ENCODE data around the gene OXGR1.
"Not testable (repeated sequence)": the region's sequence is repeated elsewhere in the genome, so short reads cannot be mapped to it uniquely, and the experiment has no call there.

Gene OXGR1

GRCh38 chr13:96994017-96994857 lies at the start of gene OXGR1:
TSS of gene OXGR1 (minus strand) at chr13:96994476. CDS start at chr13:96987759, 6,717 bp downstream.
- no peak for DNase-seq

DNA sequence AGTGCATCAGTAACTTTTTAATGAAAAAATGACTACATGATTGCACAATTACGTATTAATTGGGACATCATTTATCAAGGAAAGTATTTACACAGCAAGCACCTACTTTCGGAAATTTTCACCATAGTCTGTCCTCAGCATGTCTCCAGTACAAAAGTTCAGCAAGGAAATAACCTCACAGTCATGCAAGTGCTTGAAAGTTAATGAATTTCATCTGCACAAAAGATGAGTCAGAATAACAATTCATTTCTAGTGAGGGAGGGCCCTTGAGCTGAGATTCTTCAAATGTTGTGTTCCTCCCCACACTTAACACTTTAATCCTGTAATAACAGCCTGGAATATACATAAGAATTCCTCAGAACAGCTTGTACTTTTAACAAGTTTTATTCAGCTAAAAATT lies 49.0 kb upstream of the OXGR1 start:
- DNase-seq = no peak

DNA sequence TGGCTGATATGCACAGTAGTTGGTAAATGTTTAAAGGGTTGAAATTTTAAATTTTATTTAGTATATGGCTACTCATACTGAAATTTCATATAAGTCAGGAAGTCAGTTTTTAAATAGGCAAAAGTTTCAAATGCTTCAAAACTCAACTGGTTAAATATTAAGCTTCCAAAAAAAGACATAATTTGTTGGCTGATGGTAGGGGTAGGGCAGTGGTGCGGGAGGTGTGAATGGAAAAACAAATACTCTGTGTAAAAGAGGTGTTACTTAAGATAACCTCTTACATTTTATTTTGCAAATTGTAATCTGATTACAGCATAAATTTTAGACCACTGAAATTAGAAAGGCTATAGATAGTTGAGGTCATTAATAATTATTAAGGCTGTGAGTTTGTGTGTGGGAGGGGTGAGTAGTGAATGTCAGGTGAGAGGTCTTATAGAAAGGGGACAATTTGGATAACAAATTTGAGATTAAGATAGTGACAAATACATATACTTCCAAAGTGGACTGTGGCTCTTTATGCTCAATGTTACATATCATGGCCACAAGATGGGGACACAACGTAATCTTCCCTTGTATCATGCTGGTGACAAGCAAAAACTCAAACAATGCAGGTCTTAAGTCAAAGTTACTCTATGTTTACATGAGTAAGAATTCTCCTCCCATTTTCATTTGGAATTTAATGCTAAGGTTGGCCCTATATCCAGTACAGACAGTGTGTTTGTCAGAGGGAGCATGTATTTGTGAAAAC lies 36.6 kb upstream of the OXGR1 start:
- DNase-seq = no peak

- DNase-seq = peak; percentile 61
These were observed 34.4 kb upstream of the OXGR1 start for GRCh38 chr13:97028441-97029299.

DNA sequence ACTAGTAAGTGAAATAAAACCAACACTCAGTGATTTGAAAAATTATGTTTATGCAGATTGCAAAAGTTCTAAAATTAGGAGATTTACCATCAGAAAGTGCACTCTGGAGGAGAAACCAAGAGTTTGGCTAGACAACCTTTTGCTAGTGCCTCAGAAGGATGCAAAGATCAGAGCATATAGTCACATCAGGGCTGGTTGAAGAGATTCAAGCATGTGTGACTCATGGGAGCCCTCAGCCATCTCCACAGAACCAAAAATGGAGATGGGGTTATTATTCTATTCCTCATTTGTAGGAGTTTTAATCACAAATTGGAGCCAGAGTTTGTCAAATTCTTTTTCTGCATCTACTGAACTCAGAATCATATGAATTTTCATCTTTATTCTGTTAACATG lies 32.9 kb upstream of the OXGR1 start:
- no peak for DNase-seq

DNA sequence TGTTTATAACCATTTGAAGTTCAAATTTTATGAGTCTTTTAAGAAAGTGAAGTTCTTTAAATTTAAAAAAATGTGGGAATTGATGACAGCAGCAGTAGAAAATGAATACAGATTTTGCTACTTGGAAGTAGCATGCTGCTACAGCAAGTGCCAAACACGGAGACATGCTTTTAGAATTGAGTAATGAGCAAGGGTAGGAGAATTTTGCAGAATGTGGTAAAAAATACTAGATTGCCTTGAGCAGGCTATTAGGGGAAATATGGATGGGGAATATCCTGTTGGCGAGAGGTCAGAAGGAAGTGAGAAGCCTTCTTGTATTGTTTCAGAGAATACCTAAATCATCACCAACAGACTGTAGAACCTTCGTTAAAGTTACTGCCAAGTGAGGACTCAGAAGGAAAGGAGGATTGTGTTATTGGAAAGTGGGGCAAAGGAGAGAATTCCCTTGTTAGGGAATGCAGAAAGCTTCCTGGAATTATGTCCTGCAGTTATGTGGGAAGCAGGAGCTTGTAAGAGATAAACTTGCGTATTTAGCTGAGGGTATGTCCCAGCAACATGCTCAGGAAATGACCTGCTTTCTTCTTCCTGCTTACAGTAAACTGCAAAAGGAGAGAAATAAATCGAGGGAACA lies 32.4 kb upstream of the OXGR1 start:
- no peak for DNase-seq

- DNase-seq = not testable (repeated sequence)
These were observed 29.5 kb upstream of the OXGR1 start for GRCh38 chr13:97023812-97024211.

- DNase-seq = no peak
These were observed 28.8 kb upstream of the OXGR1 start for GRCh38 chr13:97023117-97023516.

GRCh38 chr13:97021241-97021640 lies 27.0 kb upstream of the OXGR1 start:
- DNase-seq = no peak

DNA sequence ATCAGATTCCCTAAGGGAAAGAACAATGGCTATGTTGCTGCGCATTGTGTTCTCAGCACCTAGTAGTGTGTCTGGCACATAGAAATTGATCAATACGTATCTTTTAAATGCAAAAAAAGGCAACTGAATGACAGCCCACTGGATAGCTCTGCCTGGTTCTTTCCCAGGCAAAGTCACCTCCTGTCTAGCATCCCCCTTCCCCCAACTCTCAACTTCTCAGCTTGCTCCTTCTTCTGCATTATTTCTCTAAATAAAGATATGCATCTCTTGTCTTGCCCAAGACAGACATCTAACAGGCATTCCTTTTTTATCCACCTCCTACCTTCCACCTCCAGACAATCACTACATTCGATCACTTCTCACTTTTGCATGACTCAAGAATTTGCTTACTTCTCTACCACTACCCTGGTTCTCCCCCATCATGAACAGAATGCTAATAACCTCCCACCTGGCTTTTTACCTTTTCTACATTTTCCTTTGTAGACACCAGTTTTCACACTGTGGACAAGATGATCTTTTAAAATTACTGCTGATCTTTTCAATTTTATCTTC lies 26.5 kb upstream of the OXGR1 start:
- DNase-seq = no peak

DNA sequence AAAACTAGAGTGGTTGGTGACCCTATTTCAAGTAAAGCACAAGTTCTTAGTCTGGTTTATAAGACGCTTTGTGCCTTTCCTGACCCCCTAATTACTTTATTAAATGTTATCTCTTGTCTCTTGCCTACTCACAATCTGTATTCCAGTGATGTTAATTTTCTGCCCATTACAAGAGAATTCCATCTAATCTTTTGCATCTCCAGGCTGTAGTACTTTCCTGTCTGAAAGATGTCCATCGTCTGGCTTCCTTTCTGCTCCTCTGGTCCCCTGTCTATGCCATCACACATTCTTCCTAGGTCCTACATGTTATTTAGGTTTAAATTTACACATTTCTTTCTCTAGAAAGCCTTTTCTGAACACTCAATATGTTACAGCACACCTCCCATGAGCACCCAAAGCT lies 25.9 kb upstream of the OXGR1 start:
- DNase-seq = no peak

GRCh38 chr13:97019236-97019635 lies 25.0 kb upstream of the OXGR1 start:
- no peak for DNase-seq

DNA sequence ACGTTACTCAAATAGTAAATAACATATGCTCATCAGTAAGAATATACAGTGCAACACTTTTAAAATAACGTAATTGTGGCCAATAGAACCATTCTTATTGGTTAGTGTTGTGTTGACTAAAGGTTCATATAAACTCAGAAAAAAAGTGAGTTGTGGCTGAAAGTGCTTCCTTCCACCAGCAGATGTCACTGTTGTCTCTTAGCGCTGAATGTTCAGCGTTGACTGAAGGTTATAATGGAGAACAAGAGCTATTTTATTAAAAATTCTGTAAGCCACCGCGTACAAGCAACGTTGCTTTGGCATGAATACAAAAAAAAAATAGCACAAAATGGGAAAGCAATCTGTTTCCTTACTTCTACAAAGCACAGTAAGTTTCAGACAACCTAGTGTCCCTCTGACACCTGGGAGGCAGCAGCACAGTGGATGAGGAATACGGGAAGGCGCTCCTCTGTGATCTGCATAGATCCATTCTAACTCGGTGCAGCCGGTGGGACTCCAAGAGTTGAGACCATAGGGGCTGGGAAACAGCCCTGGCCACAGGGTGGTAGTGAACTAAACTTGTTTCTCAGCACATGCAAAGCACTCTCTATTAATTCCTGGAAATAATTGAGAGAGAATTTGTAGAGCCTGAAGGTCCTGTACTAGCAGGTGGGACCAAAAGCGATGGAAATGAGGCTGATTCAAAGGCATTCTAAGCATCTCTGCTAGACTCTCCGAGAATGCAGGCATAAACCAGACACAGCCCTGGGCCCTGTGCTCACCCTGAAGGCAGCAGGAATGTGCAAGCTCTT lies 23.9 kb upstream of the OXGR1 start:
- peak; percentile 44 for DNase-seq

- no peak for DNase-seq
These were observed 23.0 kb upstream of the OXGR1 start for GRCh38 chr13:97017322-97017721.

- no peak for DNase-seq
These were observed 21.5 kb upstream of the OXGR1 start for GRCh38 chr13:97015661-97016350.

- no peak for DNase-seq
These were observed 18.2 kb upstream of the OXGR1 start for GRCh38 chr13:97012251-97013048.

- DNase-seq = no peak
These were observed 17.3 kb upstream of the OXGR1 start for GRCh38 chr13:97011446-97012131.

DNA sequence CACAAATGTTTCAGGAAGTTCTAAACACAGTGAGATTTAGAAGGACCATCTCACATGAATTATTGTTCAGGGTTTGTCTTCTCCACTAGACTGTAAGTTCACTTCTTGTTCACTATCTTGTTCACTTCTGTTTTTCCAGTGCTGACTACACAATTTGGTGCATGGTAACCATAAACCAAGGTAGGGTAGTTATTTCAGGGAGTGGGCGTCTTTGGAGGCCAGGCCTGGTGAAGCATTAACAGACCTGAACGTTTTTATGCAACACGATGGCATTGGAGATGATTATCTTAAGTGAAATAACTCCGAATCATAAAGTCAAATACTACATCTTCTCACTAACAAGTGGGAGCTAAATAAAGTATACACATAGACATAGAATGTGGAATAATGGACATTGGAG lies 14.4 kb upstream of the OXGR1 start:
- DNase-seq = no peak

DNA sequence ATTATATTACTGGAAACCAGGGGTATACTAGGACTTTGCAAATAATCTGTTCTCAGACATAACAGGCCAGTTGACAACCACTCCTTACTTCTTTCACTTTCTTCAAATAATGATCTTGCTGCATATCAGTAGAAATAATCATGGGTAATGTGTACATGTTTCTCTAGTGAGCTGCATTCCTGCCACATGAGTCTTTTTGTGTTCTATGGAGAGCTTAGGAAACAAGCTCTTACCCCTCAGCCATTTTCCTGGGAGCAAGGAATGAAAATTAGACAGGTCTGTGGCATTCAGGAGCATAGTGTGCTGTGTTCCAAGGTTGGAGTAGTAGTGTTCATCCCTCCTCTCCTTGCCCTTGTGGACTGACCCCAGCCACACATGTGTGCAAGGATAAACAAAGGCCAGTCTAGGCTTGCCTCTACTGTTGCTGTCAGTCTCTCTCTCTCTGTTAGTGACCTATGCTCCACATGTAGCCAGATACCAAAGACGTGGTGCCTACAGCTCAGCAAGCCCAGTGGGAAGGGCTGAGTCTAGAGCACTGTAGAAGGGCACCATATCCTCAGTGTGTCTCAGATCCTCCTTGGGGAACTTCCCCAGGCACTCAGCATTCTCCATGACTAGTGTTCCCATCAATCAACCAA lies 11.5 kb upstream of the OXGR1 start:
- DNase-seq = no peak
